Stimulated activated memory B cell treated with anti-CD40 and anti-IgM and Interleukin-4, amounts not matched to agents 10 μg/mL and 1 μg/mL and 100 μg/mL, for 72 hours (primary cell): ENCODE data around the gene LRP6.

ENCODE experiments used
- ATAC-seq: fragments of 150-1000 bp; cut with Tn5 transposase; 2 replicates; pipeline ENCODE4 v1.10.0; 2021
- H3K27ac Mint-ChIP-seq: one replicate; pipeline ENCODE4 v1.8.0; 2022; ENCODE audit warnings: mild to moderate bottlenecking, mixed read lengths
- H3K27me3 Mint-ChIP-seq: one replicate; pipeline ENCODE4 v1.8.0; 2022; ENCODE audit warnings: mixed read lengths
- H3K36me3 Mint-ChIP-seq: one replicate; pipeline ENCODE4 v1.8.0; 2022; ENCODE audit warnings: mixed read lengths
- H3K4me1 Mint-ChIP-seq: one replicate; pipeline ENCODE4 v1.8.0; 2022; ENCODE audit warnings: mixed read lengths
- H3K4me3 Mint-ChIP-seq: one replicate; pipeline ENCODE4 v1.8.0; 2022; ENCODE audit warnings: mild to moderate bottlenecking, moderate library complexity, mixed read lengths
- H3K9me3 Mint-ChIP-seq: one replicate; pipeline ENCODE4 v1.8.0; 2022; ENCODE audit warnings: mixed read lengths

Gene LRP6

DNA sequence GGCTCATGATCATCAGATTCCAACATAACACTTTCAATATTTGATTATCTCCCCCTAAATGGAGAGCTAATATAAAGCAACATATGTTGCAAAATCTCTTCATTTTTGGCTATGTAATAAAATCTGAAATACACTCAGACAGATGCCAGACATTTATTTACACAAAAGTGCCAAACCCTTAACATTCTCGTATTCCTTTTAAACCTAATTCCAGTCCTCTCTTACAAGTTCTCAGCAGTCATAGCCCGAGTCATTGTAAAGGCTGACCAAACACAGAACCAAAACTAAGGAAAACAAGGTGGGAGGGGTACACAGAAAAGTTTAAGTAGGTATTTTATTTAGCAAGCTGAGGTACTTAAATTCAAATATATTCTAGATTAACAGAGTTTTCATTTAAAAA lies 81.4 kb downstream of the LRP6 start:
- Mint-ChIP-seq H3K4me3 (no peak overlapping the region), H3K4me1 (no peaks in the 10 kb centered on the region), H3K36me3 (no peaks in the 10 kb centered on the region), H3K27ac (no peak overlapping the region), H3K9me3 (no peaks in the 10 kb centered on the region), H3K27me3 (no peaks in the 10 kb centered on the region)
- no peak for ATAC-seq

DNA sequence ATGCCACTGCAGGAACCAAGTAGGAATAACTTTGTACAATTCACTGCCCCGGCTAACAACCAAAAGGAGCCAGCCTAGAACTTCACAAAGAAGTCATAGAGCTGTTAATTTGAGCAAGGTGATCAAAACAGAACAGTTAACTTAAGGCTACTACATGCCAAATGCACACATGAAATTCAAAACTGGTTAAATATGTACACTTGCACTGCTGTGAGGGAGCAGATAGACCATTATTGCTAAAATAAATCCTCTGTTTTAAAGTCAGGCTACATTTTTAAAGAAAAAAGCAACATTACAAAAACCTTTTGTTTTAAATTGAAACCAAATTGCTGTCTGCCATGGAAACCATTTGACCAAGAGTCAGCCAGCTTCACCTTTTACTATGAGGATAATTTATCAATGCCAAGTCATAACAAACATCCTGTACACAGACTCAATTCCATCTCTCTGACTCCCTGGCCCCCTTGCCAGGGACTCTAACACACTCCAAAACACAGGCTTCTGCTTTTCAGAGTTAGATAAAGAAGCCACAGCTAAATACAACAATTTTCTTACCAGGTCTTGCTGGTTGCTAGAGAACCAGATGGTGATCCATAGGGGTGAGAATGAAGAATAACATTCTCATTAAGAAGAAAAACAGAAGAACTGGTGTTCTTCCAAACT lies 84.0 kb downstream of the LRP6 start:
- H3K36me3 Mint-ChIP-seq = no peaks in the 10 kb centered on the region
- peaks cover 3% of the 10 kb centered on the region for H3K27me3 Mint-ChIP-seq
- ATAC-seq = no peak
- H3K27ac Mint-ChIP-seq = no peak overlapping the region
- no peaks in the 10 kb centered on the region for H3K9me3 Mint-ChIP-seq
- no peaks in the 10 kb centered on the region for H3K4me1 Mint-ChIP-seq
- H3K4me3 Mint-ChIP-seq = no peak overlapping the region

DNA sequence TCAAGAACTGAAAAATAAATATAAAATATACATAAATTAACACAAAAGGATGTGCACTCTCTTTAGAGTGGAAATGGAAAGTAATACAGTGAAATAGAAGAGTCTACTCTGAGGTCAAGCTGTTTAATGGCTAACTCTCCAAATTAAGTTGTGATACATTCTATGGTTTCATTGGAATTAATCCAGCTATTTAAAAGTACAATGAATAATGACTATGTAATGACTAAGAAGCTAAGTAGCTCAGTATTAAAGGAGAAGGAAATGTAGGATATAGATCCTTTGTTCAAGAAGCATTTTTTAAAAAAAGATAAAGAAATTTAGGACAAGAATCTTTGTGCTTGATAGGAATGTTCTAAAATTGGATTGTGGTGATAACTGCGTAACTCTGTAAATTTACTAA lies 85.3 kb downstream of the LRP6 start:
- peaks cover 2% of the 10 kb centered on the region for H3K4me1 Mint-ChIP-seq
- H3K36me3 Mint-ChIP-seq = no peaks in the 10 kb centered on the region
- H3K27me3 Mint-ChIP-seq = peaks cover 12% of the 10 kb centered on the region
- no peaks in the 10 kb centered on the region for H3K9me3 Mint-ChIP-seq
- ATAC-seq = no peak
- H3K27ac Mint-ChIP-seq = no peak overlapping the region
- H3K4me3 Mint-ChIP-seq = no peak overlapping the region

DNA sequence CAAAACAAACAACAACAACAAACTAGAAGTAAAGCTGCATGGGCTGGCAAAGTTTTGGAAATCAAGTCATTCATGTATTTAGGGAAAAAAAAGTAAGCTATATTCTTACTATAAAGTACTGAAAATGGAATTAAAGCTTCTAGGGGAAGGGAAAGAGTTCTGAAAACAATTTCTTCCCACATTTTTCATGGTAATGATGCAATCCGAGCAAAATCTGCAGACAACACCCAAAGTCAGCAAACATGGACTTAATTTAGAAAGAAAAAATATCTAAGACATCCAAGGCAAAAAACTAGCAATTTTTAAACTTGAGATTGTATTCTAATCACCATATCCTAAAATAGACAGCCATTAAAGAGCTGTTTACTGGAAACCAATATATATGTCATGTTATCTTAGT lies 86.3 kb downstream of the LRP6 start:
- Mint-ChIP-seq H3K4me1 (peaks cover 7% of the 10 kb centered on the region), H3K27ac (no peak overlapping the region), H3K4me3 (no peak overlapping the region), H3K36me3 (no peaks in the 10 kb centered on the region), H3K9me3 (no peaks in the 10 kb centered on the region), H3K27me3 (peaks cover 12% of the 10 kb centered on the region)
- no peak for ATAC-seq

DNA sequence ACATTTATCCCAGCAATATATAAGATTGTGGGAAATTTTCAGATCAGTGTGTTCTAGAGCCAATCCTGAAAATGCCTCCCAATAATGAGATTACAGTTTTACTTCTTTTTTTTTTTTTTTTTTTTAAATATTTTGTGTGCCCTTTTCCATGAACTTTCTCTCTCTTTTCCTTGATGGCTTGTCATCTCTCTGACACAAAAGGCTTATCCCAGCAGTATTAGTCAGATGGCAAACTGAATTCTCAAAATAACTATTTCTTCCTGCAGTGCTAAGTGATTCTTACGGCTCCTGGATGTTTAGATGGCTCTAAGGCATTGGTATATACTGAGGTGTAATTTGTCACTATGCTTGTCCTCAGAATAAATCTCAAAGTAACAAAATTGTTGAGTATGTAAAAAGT lies 86.7 kb downstream of the LRP6 start:
- Mint-ChIP-seq H3K27me3 (peaks cover 12% of the 10 kb centered on the region), H3K9me3 (no peaks in the 10 kb centered on the region), H3K27ac (no peak overlapping the region), H3K4me1 (peaks cover 7% of the 10 kb centered on the region), H3K36me3 (no peaks in the 10 kb centered on the region), H3K4me3 (no peak overlapping the region)
- ATAC-seq = no peak

DNA sequence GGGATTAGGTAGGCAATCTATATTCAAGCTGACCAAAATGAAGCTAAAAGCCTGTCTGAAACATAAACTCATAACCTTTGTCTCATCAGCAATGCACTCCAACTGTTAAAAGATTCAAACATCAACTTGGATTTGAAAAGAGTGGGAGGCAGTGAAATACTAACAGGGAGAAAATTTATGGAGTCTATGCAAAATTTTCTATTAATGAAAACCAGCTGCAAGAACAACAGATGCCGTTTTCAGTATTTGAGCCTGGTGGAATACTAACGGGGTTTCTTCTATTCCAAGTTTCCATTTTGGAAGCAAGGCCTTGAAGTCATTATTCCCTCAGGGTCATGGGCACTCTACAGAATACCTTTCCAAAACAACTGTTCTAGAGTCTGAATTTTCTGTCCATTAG lies 88.3 kb downstream of the LRP6 start:
- H3K9me3 Mint-ChIP-seq = no peaks in the 10 kb centered on the region
- H3K36me3 Mint-ChIP-seq = no peaks in the 10 kb centered on the region
- no peak for ATAC-seq
- H3K4me1 Mint-ChIP-seq = peaks cover 7% of the 10 kb centered on the region
- peaks cover 12% of the 10 kb centered on the region for H3K27me3 Mint-ChIP-seq
- no peak overlapping the region for H3K4me3 Mint-ChIP-seq
- no peak overlapping the region for H3K27ac Mint-ChIP-seq

DNA sequence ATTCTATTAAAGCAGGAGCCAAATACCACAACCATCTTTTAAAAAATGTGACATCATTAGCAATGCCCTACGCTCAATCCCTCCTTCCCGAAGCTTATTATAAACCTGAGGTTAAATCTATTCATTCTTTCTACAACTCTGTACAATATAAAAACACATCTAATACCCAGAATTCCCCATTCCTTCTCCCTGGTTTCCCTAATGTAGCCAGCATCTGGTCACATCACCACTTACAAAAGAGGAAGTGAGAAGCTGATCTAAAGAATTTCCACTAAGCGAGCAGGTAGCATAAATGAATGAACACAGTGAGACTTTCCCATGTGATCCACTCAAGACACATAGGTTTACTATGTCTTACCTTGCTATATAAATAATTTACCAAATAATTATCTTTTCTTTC lies 90.4 kb downstream of the LRP6 start:
- no peak for ATAC-seq
- peaks cover 16% of the 10 kb centered on the region for H3K4me1 Mint-ChIP-seq
- H3K9me3 Mint-ChIP-seq = no peaks in the 10 kb centered on the region
- H3K36me3 Mint-ChIP-seq = no peaks in the 10 kb centered on the region
- H3K27me3 Mint-ChIP-seq = peaks cover 22% of the 10 kb centered on the region
- H3K4me3 Mint-ChIP-seq = no peak overlapping the region
- no peak overlapping the region for H3K27ac Mint-ChIP-seq

- Mint-ChIP-seq H3K27ac (no peak overlapping the region), H3K9me3 (no peaks in the 10 kb centered on the region), H3K27me3 (peaks cover 11% of the 10 kb centered on the region), H3K4me3 (no peak overlapping the region), H3K4me1 (peaks cover 16% of the 10 kb centered on the region), H3K36me3 (no peaks in the 10 kb centered on the region)
- ATAC-seq = peak; percentile 79
These were observed 94.8 kb downstream of the LRP6 start for GRCh38 chr12:12171991-12172511.

DNA sequence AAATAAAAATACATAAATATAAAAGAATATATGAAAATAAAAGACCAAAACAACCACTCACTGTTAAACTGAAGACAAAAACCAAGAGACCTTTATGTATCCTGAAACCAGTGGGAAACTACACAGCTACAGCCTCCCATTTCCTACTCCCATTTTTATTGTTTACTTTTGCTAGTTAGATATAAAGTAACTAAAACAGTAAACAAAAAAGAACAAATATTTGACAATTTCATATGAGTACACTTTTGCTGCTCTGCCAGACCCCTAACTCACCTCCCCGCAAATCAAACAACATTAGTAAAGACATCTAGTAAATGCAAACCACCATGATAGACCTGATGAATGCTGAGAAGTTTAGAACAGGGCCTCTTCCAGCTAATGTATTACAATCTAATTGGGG lies 99.0 kb downstream of the LRP6 start:
- Mint-ChIP-seq H3K27me3 (peaks cover 10% of the 10 kb centered on the region), H3K9me3 (no peaks in the 10 kb centered on the region), H3K4me3 (no peak overlapping the region), H3K36me3 (no peaks in the 10 kb centered on the region), H3K27ac (no peak overlapping the region), H3K4me1 (peaks cover 9% of the 10 kb centered on the region)
- no peak for ATAC-seq

DNA sequence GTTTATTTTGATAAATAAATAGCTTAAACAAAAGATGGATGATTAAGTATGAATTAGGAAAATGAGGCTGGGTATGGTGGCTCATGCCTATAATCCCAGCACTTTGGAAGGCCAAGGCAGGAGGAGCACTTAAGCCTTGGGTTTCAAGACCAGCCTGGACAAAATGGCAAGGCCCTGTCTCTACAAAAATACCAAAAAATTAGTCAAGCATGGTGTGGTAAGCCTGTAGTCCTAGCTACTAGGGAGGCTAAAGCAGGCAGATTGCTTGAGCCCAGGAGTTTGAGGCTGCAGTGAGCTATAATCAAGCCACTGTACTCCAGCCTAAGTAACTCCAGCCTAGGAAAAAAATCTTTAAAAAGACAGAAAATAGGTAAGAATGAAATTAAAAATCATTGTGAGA lies 100.1 kb downstream of the LRP6 start:
- H3K9me3 Mint-ChIP-seq = no peaks in the 10 kb centered on the region
- no peak overlapping the region for H3K4me3 Mint-ChIP-seq
- ATAC-seq = no peak
- no peaks in the 10 kb centered on the region for H3K36me3 Mint-ChIP-seq
- peaks cover 1% of the 10 kb centered on the region for H3K4me1 Mint-ChIP-seq
- no peak overlapping the region for H3K27ac Mint-ChIP-seq
- peaks cover 1% of the 10 kb centered on the region for H3K27me3 Mint-ChIP-seq

GRCh38 chr12:12159988-12160387 lies 106.9 kb downstream of the LRP6 start:
- no peak overlapping the region for H3K4me3 Mint-ChIP-seq
- ATAC-seq = no peak
- no peaks in the 10 kb centered on the region for H3K4me1 Mint-ChIP-seq
- no peaks in the 10 kb centered on the region for H3K36me3 Mint-ChIP-seq
- H3K27ac Mint-ChIP-seq = no peak overlapping the region
- H3K9me3 Mint-ChIP-seq = no peaks in the 10 kb centered on the region
- no peaks in the 10 kb centered on the region for H3K27me3 Mint-ChIP-seq

GRCh38 chr12:12158858-12159257 lies 108.0 kb downstream of the LRP6 start:
- Mint-ChIP-seq H3K27me3 (no peaks in the 10 kb centered on the region), H3K9me3 (no peaks in the 10 kb centered on the region), H3K36me3 (no peaks in the 10 kb centered on the region), H3K4me3 (no peak overlapping the region), H3K27ac (no peak overlapping the region), H3K4me1 (no peaks in the 10 kb centered on the region)
- peak; percentile 12 for ATAC-seq

DNA sequence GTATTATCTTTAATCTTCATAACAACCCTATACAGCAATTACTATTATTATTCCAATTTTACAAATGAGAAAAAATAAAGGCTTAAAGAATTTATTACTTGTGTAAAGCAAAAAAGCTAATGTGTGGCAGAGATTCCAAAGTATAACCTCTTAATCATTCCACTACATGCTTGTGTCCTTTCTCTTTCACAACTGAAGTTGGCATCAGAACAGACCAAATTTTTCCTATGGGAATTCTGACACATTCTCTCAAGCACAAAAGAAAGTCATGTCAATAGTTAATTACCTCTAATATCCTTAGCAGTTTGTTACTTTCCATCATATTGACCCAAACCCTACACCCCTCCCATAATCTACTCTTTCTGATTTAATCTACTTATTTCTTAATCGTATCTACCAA lies 109.4 kb downstream of the LRP6 start:
- Mint-ChIP-seq H3K27me3 (no peaks in the 10 kb centered on the region), H3K4me1 (no peaks in the 10 kb centered on the region), H3K36me3 (no peaks in the 10 kb centered on the region), H3K27ac (no peak overlapping the region), H3K4me3 (no peak overlapping the region), H3K9me3 (no peaks in the 10 kb centered on the region)
- ATAC-seq = no peak

GRCh38 chr12:12156828-12157227 lies 110.0 kb downstream of the LRP6 start:
- Mint-ChIP-seq H3K9me3 (no peaks in the 10 kb centered on the region), H3K27ac (no peak overlapping the region), H3K27me3 (no peaks in the 10 kb centered on the region), H3K4me1 (no peaks in the 10 kb centered on the region), H3K36me3 (no peaks in the 10 kb centered on the region), H3K4me3 (no peak overlapping the region)
- no peak for ATAC-seq

GRCh38 chr12:12156116-12156515 lies 110.7 kb downstream of the LRP6 start:
- no peaks in the 10 kb centered on the region for H3K27me3 Mint-ChIP-seq
- ATAC-seq = no peak
- no peaks in the 10 kb centered on the region for H3K9me3 Mint-ChIP-seq
- no peak overlapping the region for H3K4me3 Mint-ChIP-seq
- H3K27ac Mint-ChIP-seq = no peak overlapping the region
- H3K4me1 Mint-ChIP-seq = no peaks in the 10 kb centered on the region
- H3K36me3 Mint-ChIP-seq = no peaks in the 10 kb centered on the region

- H3K4me3 Mint-ChIP-seq = no peak overlapping the region
- H3K36me3 Mint-ChIP-seq = no peaks in the 10 kb centered on the region
- no peaks in the 10 kb centered on the region for H3K9me3 Mint-ChIP-seq
- no peak overlapping the region for H3K27ac Mint-ChIP-seq
- no peaks in the 10 kb centered on the region for H3K4me1 Mint-ChIP-seq
- no peak for ATAC-seq
- no peaks in the 10 kb centered on the region for H3K27me3 Mint-ChIP-seq
These were observed 113.2 kb downstream of the LRP6 start for GRCh38 chr12:12153596-12153995.

GRCh38 chr12:12147111-12147510 lies 119.7 kb downstream of the LRP6 start:
- H3K36me3 Mint-ChIP-seq = no peaks in the 10 kb centered on the region
- no peak for ATAC-seq
- H3K9me3 Mint-ChIP-seq = no peaks in the 10 kb centered on the region
- H3K4me1 Mint-ChIP-seq = no peaks in the 10 kb centered on the region
- H3K27ac Mint-ChIP-seq = no peak overlapping the region
- no peaks in the 10 kb centered on the region for H3K27me3 Mint-ChIP-seq
- H3K4me3 Mint-ChIP-seq = no peak overlapping the region
